GM23248 (cell line): Measurements from ENCODE around the gene PLD4.

Experiments used
- EZH2 ChIP-seq: fragments of 200-600 bp; sonication (generic); IDR thresholded peaks from 2 replicates; pipeline ENCODE4 v1.6.1; 2018; ENCODE audit warnings: antibody characterized with exemption, mild to moderate bottlenecking; ENCODE audit not compliant: insufficient read depth, poor library complexity, severe bottlenecking
- EZH2phosphoT487 ChIP-seq: fragments of 200-600 bp; sonication (generic); IDR thresholded peaks from 2 replicates; pipeline ENCODE4 v1.6.1; 2018; ENCODE audit warnings: antibody characterized with exemption, moderate library complexity, mild to moderate bottlenecking, low read depth; ENCODE audit not compliant: insufficient read depth

DNA sequence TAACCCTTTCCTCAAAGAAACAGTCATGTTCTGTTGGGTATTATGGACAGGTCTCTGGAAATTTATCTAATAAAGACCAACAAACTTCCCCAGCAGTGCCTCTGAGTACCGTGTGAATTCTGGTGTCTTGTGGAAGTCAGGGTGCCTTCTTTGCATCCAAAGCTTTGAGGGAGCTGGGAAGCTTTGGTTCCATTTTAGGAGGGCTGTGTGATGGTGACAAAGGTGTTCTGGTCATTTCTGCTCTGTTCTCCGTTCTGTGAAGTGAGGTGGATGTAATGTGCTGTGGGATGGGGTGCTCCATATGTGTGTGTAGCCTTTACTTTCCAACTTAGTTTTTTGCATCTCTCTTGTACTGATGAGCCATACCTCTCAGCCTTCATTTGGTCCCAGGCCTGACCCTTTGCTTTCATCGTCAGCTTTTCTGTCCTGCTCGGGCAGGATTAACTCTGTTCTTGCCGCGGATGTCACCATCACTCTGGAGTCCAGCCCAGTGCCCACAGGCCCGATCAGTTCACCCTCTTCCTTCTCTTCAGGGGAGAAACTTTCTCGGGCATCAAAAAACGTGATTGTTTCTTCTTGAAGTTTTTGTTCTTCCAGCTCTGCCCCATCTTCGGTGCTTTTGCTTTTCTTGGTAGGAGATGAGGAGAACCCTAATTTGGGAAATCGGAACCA is 13.2 kb downstream of the PLD4 start:
- no peak for TF ChIP-seq EZH2phosphoT487
- no peak for TF ChIP-seq EZH2
